ENCODE data around the gene ZCCHC2.

ZCCHC2 gene

GRCh38 chr18:62512532-62512931 lies 10.3 kb upstream of the ZCCHC2 start:
- no peak for DNase-seq

GRCh38 chr18:62512996-62513395 lies 9.8 kb upstream of the ZCCHC2 start:
- DNase-seq = no peak

GRCh38 chr18:62514570-62514969 lies 8.3 kb upstream of the ZCCHC2 start:
- no peak for DNase-seq

- no peak for DNase-seq
These were observed 6.6 kb upstream of the ZCCHC2 start for GRCh38 chr18:62516242-62516641.

GRCh38 chr18:62518460-62519375 lies 4.1 kb upstream of the ZCCHC2 start:
- DNase-seq = no peak

- no peak for DNase-seq
These were observed 3.1 kb upstream of the ZCCHC2 start for GRCh38 chr18:62519684-62520083.

- no peak for DNase-seq
These were observed 1.7 kb upstream of the ZCCHC2 start for GRCh38 chr18:62521082-62521481.

GRCh38 chr18:62521593-62521992 lies 1.2 kb upstream of the ZCCHC2 start:
- DNase-seq = no peak

GRCh38 chr18:62522178-62522503 lies 684 bp upstream of the ZCCHC2 start:
- no peak for DNase-seq

- DNase-seq = no peak
These were observed 397 bp downstream of the ZCCHC2 start for GRCh38 chr18:62523255-62523588.

GRCh38 chr18:62523631-62524439 lies 1.0 kb downstream of the ZCCHC2 start:
- DNase-seq = peak; percentile 72

- peak; percentile 67 for DNase-seq
These were observed 1.8 kb downstream of the ZCCHC2 start for GRCh38 chr18:62524440-62525200.

GRCh38 chr18:62525608-62526007 lies 2.8 kb downstream of the ZCCHC2 start:
- no peak for DNase-seq

GRCh38 chr18:62526098-62527025 lies 3.5 kb downstream of the ZCCHC2 start:
- peak; percentile 83 for DNase-seq

- no peak for DNase-seq
These were observed 6.8 kb downstream of the ZCCHC2 start for GRCh38 chr18:62529597-62529996.

GRCh38 chr18:62531078-62531477 lies 8.3 kb downstream of the ZCCHC2 start:
- DNase-seq = no peak

GRCh38 chr18:62531931-62532330 lies 9.1 kb downstream of the ZCCHC2 start:
- DNase-seq = no peak

GRCh38 chr18:62536005-62536404 lies 13.2 kb downstream of the ZCCHC2 start:
- DNase-seq = no peak

- DNase-seq = no peak
These were observed 14.4 kb downstream of the ZCCHC2 start for GRCh38 chr18:62537042-62537894.

- DNase-seq = no peak
These were observed 15.1 kb downstream of the ZCCHC2 start for GRCh38 chr18:62537946-62538345.

GRCh38 chr18:62538881-62539280 lies 16.1 kb downstream of the ZCCHC2 start:
- no peak for DNase-seq
